ENCODE data around the gene ZMYND19. TPM values are rescaled to one million over a fixed set of nuclear protein-coding genes. Genes with fewer than 3 reads are reported as not detected.

Gene ZMYND19
- total RNA-seq, 1 experiment from 2014 or later, result 79.2 TPM

GRCh38 chr9:137613738-137614523, 23.6 kb upstream of the ZMYND19 start:
- H2BK120ac ChIP-seq (ENCODE audit: low read depth, low read length, poor library complexity, severe bottlenecking), result no peak overlapping the region
- H3K23ac ChIP-seq (ENCODE audit: insufficient read length, low read depth, low read length), result no peak overlapping the region
- H3K14ac ChIP-seq (ENCODE audit: insufficient read depth, low read length), result no peak overlapping the region
- no peak overlapping the region for H2AK5ac ChIP-seq (ENCODE audit: insufficient read length, low read length)
- H3T11ph ChIP-seq (ENCODE audit: low read length), result no peak overlapping the region
- H3K9me3 ChIP-seq (ENCODE audit: control insufficient read depth, low read depth, low read length), result no peaks in the 10 kb centered on the region
- no peak overlapping the region for H3K27ac ChIP-seq (ENCODE audit: insufficient read length, low read depth, low read length)
- no peaks in the 10 kb centered on the region for H3K9me3 Mint-ChIP-seq
- H2BK12ac ChIP-seq (ENCODE audit: insufficient read length, low read depth, low read length), result no peak overlapping the region
- no peak overlapping the region for H2AFZ ChIP-seq (ENCODE audit: low read length)
- DNase-seq, result no peak
- no peak overlapping the region for H3K4me2 ChIP-seq (ENCODE audit: insufficient read depth, insufficient read length, low read length)
- H3K27me3 Mint-ChIP-seq (ENCODE audit: low read depth), result no peaks in the 10 kb centered on the region
- H3K4me3 Mint-ChIP-seq, result no peak overlapping the region
- peaks cover 6% of the 10 kb centered on the region; the same call in 1 of the 2 replicates for H3K79me2 ChIP-seq (ENCODE audit: insufficient read depth, low read length)
- TF ChIP-seq CTCF (conservative IDR thresholded peaks at IDR 0.05), result no peak
- no peak overlapping the region for H4K91ac ChIP-seq (ENCODE audit: insufficient read length, low read depth, low read length)
- no peak overlapping the region for H3K4ac ChIP-seq (ENCODE audit: low read depth, low read length)
- H3K27me3 ChIP-seq (ENCODE audit: insufficient read depth, low read length), result no peaks in the 10 kb centered on the region
- no peak overlapping the region for H2BK20ac ChIP-seq (ENCODE audit: low read depth, low read length, poor library complexity, severe bottlenecking)
- peaks cover 5 to 18% (median 11%) of the 10 kb centered on the region in 3 experiments; a peak in 6 of 7 replicates for H3K36me3 Mint-ChIP-seq (ENCODE audit: insufficient read depth in 1 of 3, low read depth in 3 of 3)
- H3K56ac ChIP-seq (ENCODE audit: insufficient read length, low read depth, low read length), result no peak overlapping the region
- H3K18ac ChIP-seq (ENCODE audit: insufficient read length, low read depth, low read length), result no peak overlapping the region
- no peak overlapping the region for H2BK5ac ChIP-seq (ENCODE audit: insufficient read length, low read length)
- H4K20me1 ChIP-seq (ENCODE audit: control insufficient read depth, insufficient read depth, insufficient read length), result no peaks in the 10 kb centered on the region
- H4K5ac ChIP-seq (ENCODE audit: insufficient read length, low read depth, low read length), result no peak overlapping the region
- H3K9ac ChIP-seq (ENCODE audit: extremely low read depth, insufficient read length, low read length), result no peak overlapping the region
- peaks cover 17 to 22% of the 10 kb centered on the region in 2 experiments for H3K4me1 Mint-ChIP-seq
- H4K8ac ChIP-seq (replicated peaks; ENCODE audit: insufficient read length, low read depth, low read length), result no peak overlapping the region
- H2BK15ac ChIP-seq (ENCODE audit: low read depth, low read length), result no peak overlapping the region
- H3K4me1 ChIP-seq (ENCODE audit: insufficient read depth, low read length), result no peaks in the 10 kb centered on the region
- no peaks in the 10 kb centered on the region for H3K79me1 ChIP-seq (ENCODE audit: insufficient read depth, low read depth, low read length, poor library complexity, severe bottlenecking)
- no peak overlapping the region for H3K27ac Mint-ChIP-seq
- no peaks in the 10 kb centered on the region for H3K23me2 ChIP-seq (ENCODE audit: insufficient read length, low read depth, low read length, poor library complexity, severe bottlenecking)
- no CpG with 5 or more reads among the region's 27 CpGs for WGBS (ENCODE audit: extremely low coverage, insufficient read length, low lambda C conversion rate)

All from H9 (cell line).